H9 (cell line): ENCODE results near the gene WSCD1. TPM values are rescaled to one million over a fixed set of nuclear protein-coding genes. Genes with fewer than 3 reads are reported as not detected.

Source experiments
- DNase-seq: peaks from one replicate; pipeline ENCODE4 v3.0.0-alpha.2; 2017
- H2AFZ ChIP-seq: one replicate; pipeline ENCODE4 v1.6.1; 2013; ENCODE audit warnings: mild to moderate bottlenecking, low read length, control low read depth, moderate library complexity
- H2AK5ac ChIP-seq: 2 replicates; pipeline ENCODE4 v1.6.1; 2013; ENCODE audit warnings: low read length, control low read depth, mixed read lengths; ENCODE audit not compliant: insufficient read length
- H2BK120ac ChIP-seq: one replicate; pipeline ENCODE4 v1.6.1; 2013; ENCODE audit warnings: low read depth, mild to moderate bottlenecking, low read length, control low read depth, inconsistent platforms; ENCODE audit not compliant: poor library complexity, severe bottlenecking
- H2BK12ac ChIP-seq: 2 replicates; pipeline ENCODE4 v1.6.1; 2013; ENCODE audit warnings: low read length, control low read depth, mixed read lengths, low read depth; ENCODE audit not compliant: insufficient read length
- H2BK15ac ChIP-seq: 2 replicates; pipeline ENCODE4 v1.6.1; 2013; ENCODE audit warnings: low read depth, low read length, control low read depth
- H2BK20ac ChIP-seq: one replicate; pipeline ENCODE4 v1.6.1; 2013; ENCODE audit warnings: low read depth, mild to moderate bottlenecking, low read length, control low read depth, inconsistent platforms; ENCODE audit not compliant: poor library complexity, severe bottlenecking
- H2BK5ac ChIP-seq: 2 replicates; pipeline ENCODE4 v1.6.1; 2013; ENCODE audit warnings: low read length, control low read depth, mixed read lengths; ENCODE audit not compliant: insufficient read length
- H3K14ac ChIP-seq: 2 replicates; pipeline ENCODE4 v1.6.1; 2013; ENCODE audit warnings: low read length, control low read depth; ENCODE audit not compliant: insufficient read depth
- H3K18ac ChIP-seq: 2 replicates; pipeline ENCODE4 v1.6.1; 2013; ENCODE audit warnings: low read depth, mild to moderate bottlenecking, mixed read lengths, low read length, control low read depth; ENCODE audit not compliant: insufficient read length
- H3K23ac ChIP-seq: 2 replicates; pipeline ENCODE4 v1.6.1; 2013; ENCODE audit warnings: low read length, control low read depth, mixed read lengths, low read depth; ENCODE audit not compliant: insufficient read length
- H3K23me2 ChIP-seq: 2 replicates; pipeline ENCODE4 v1.6.1; 2013; ENCODE audit warnings: low read depth, mild to moderate bottlenecking, mixed read lengths, low read length, control low read depth; ENCODE audit not compliant: insufficient read length, poor library complexity, severe bottlenecking
- H3K27ac ChIP-seq: 2 replicates; pipeline ENCODE4 v1.5.1; 2013; ENCODE audit warnings: low read length, control low read depth, mixed read lengths, low read depth; ENCODE audit not compliant: insufficient read length
- H3K27me3 ChIP-seq: 2 replicates; pipeline ENCODE4 v1.6.1; 2013; ENCODE audit warnings: low read length, control low read depth, inconsistent platforms; ENCODE audit not compliant: insufficient read depth
- H3K4ac ChIP-seq: 2 replicates; pipeline ENCODE4 v1.6.1; 2013; ENCODE audit warnings: low read depth, mild to moderate bottlenecking, control low read depth, inconsistent platforms, low read length, moderate library complexity
- H3K4me1 ChIP-seq: 2 replicates; pipeline ENCODE4 v1.6.1; 2013; ENCODE audit warnings: low read length, control low read depth, inconsistent platforms; ENCODE audit not compliant: insufficient read depth
- H3K4me2 ChIP-seq: 2 replicates; pipeline ENCODE4 v1.6.1; 2013; ENCODE audit warnings: low read length, control low read depth, mixed read lengths; ENCODE audit not compliant: insufficient read length, insufficient read depth
- H3K56ac ChIP-seq: 2 replicates; pipeline ENCODE4 v1.6.1; 2013; ENCODE audit warnings: low read depth, mild to moderate bottlenecking, mixed read lengths, low read length, control low read depth; ENCODE audit not compliant: insufficient read length
- H3K79me1 ChIP-seq: 2 replicates; pipeline ENCODE4 v1.6.1; 2013; ENCODE audit warnings: low read depth, mild to moderate bottlenecking, moderate library complexity, low read length, control low read depth, inconsistent platforms; ENCODE audit not compliant: insufficient read depth, poor library complexity, severe bottlenecking
- H3K79me2 ChIP-seq: 2 replicates; pipeline ENCODE4 v1.6.1; 2013; ENCODE audit warnings: low read length, control low read depth, inconsistent platforms; ENCODE audit not compliant: insufficient read depth
- H3K9ac ChIP-seq: 2 replicates; pipeline ENCODE4 v1.6.1; 2013; ENCODE audit warnings: low read length, control low read depth, mixed read lengths; ENCODE audit not compliant: insufficient read length; ENCODE audit errors: extremely low read depth
- H3K9me3 ChIP-seq: one replicate; pipeline ENCODE4 v1.6.1; 2013; ENCODE audit warnings: low read depth, low read length, inconsistent platforms; ENCODE audit not compliant: control insufficient read depth
- H3T11ph ChIP-seq: one replicate; pipeline ENCODE4 v1.6.1; 2013; ENCODE audit warnings: mild to moderate bottlenecking, low read length, control low read depth, inconsistent platforms
- H4K20me1 ChIP-seq: one replicate; pipeline ENCODE4 v1.6.1; 2013; ENCODE audit not compliant: control insufficient read depth, insufficient read length, insufficient read depth
- H4K5ac ChIP-seq: 2 replicates; pipeline ENCODE4 v1.6.1; 2013; ENCODE audit warnings: low read depth, mild to moderate bottlenecking, mixed read lengths, low read length, control low read depth; ENCODE audit not compliant: insufficient read length
- H4K8ac ChIP-seq: replicated peaks from 2 replicates; pipeline ENCODE4 v1.6.1; 2013; ENCODE audit warnings: low read length, control low read depth, mixed read lengths, low read depth; ENCODE audit not compliant: insufficient read length
- H4K91ac ChIP-seq: 2 replicates; pipeline ENCODE4 v1.6.1; 2013; ENCODE audit warnings: low read depth, mild to moderate bottlenecking, moderate library complexity, mixed read lengths, low read length, control low read depth; ENCODE audit not compliant: insufficient read length
- H3K27ac Mint-ChIP-seq, 3 experiments: 2 replicates in 2 of 3; 3 replicates in 1 of 3; pipeline ENCODE4 v1.8.0; 2020 to 2021; ENCODE audit warnings: mixed read lengths in 3 of 3, mild to moderate bottlenecking in 1 of 3, moderate library complexity in 1 of 3
- H3K27me3 Mint-ChIP-seq: 2 replicates; pipeline ENCODE4 v1.8.0; 2021; ENCODE audit warnings: low read depth, mild to moderate bottlenecking, moderate library complexity, mixed read lengths
- H3K36me3 Mint-ChIP-seq, 3 experiments: 2 replicates in 2 of 3; 3 replicates in 1 of 3; pipeline ENCODE4 v1.8.0; 2020 to 2021; ENCODE audit warnings: low read depth in 3 of 3, mixed read lengths in 3 of 3; ENCODE audit not compliant: insufficient read depth in 1 of 3
- H3K4me1 Mint-ChIP-seq, 2 experiments: 2 replicates each; pipeline ENCODE4 v1.8.0; 2020; ENCODE audit warnings: mixed read lengths in 2 of 2
- H3K4me3 Mint-ChIP-seq, 2 experiments: 2 replicates in 1 of 2; 3 replicates in 1 of 2; pipeline ENCODE4 v1.8.0; 2020 to 2021; ENCODE audit warnings: mild to moderate bottlenecking in 2 of 2, mixed read lengths in 2 of 2, moderate library complexity in 1 of 2
- H3K9me3 Mint-ChIP-seq, 2 experiments: 2 replicates in 1 of 2; 3 replicates in 1 of 2; pipeline ENCODE4 v1.8.0; 2020; ENCODE audit warnings: mild to moderate bottlenecking in 2 of 2, mixed read lengths in 2 of 2, moderate library complexity in 1 of 2
- CTCF ChIP-seq: fragments of 200-600 bp; sonication (generic); conservative IDR thresholded peaks from 3 replicates; pipeline ENCODE4 v1.8.0; 2021; ENCODE audit warnings: antibody characterized with exemption, mild to moderate bottlenecking
- WGBS: extraction: QIAGEN DNeasy Blood & Tissue Kit; methylation state at CpG from one replicate; pipeline ENCODE4 v1.1.7; 2013; ENCODE audit warnings: missing lambda C conversion rate, low lambda C conversion rate, mixed read lengths; ENCODE audit not compliant: insufficient read length; ENCODE audit errors: extremely low coverage; 5-methylcytosine and 5-hydroxymethylcytosine counted together
- total RNA-seq: library from RNA; stranded (reverse); gene quantifications from 2 replicates; pipeline ENCODE4 v1.2.1, GENCODE V29; 2021

The WSCD1 gene
- total RNA-seq, 1 experiment from 2014 or later = 33.6 TPM

- no peak overlapping the region for H2BK15ac ChIP-seq
- Mint-ChIP-seq H3K27me3 (no peaks in the 10 kb centered on the region; the same call in none of the 2 replicates), H3K36me3 (peaks cover 15 to 23% (median 20%) of the 10 kb centered on the region in 3 experiments), H3K4me3 (no peak overlapping the region), H3K9me3 (peaks cover 15 to 18% of the 10 kb centered on the region in 2 experiments; a peak in 4 of 5 replicates), H3K4me1 (peaks cover 28 to 31% of the 10 kb centered on the region in 2 experiments), H3K27ac (no peak overlapping the region)
- H2BK12ac ChIP-seq = no peak overlapping the region
- WGBS = no CpG with 5 or more reads among the region's 6 CpGs
- TF ChIP-seq CTCF = no peak
- no peaks in the 10 kb centered on the region for H3K9me3 ChIP-seq
- no peak overlapping the region for H4K91ac ChIP-seq
- H3K18ac ChIP-seq = no peak overlapping the region
- no peak overlapping the region for H2BK120ac ChIP-seq
- no peak overlapping the region for H2AFZ ChIP-seq
- no peak overlapping the region for H2AK5ac ChIP-seq
- H2BK5ac ChIP-seq = no peak overlapping the region
- H3K79me2 ChIP-seq = no peaks in the 10 kb centered on the region
- H2BK20ac ChIP-seq = no peak overlapping the region
- H3K23me2 ChIP-seq = no peaks in the 10 kb centered on the region
- H3K4ac ChIP-seq = no peak overlapping the region
- no peak overlapping the region for H3K14ac ChIP-seq
- no peaks in the 10 kb centered on the region for H4K20me1 ChIP-seq
- H3K4me2 ChIP-seq = no peak overlapping the region
- H4K8ac ChIP-seq = no peak overlapping the region
- H3K27me3 ChIP-seq = no peaks in the 10 kb centered on the region
- H3K79me1 ChIP-seq = no peaks in the 10 kb centered on the region
- no peak overlapping the region for H3T11ph ChIP-seq
- no peak overlapping the region for H4K5ac ChIP-seq
- no peak overlapping the region for H3K9ac ChIP-seq
- H3K27ac ChIP-seq = no peak overlapping the region
- no peak for DNase-seq
- peaks cover 9% of the 10 kb centered on the region for H3K4me1 ChIP-seq
- H3K56ac ChIP-seq = no peak overlapping the region
- no peak overlapping the region for H3K23ac ChIP-seq
These were observed 98.1 kb downstream of the WSCD1 start for GRCh38 chr17:6168296-6168695.
